PC-9 (cell line): ENCODE results near the gene DDX39B.
"Not testable (repeated sequence)": the region's sequence is repeated elsewhere in the genome, so short reads cannot be mapped to it uniquely, and the experiment has no call there.

Experiments used
- EZH2 ChIP-seq: fragments of 200-600 bp; sonication (generic); IDR thresholded peaks from 2 replicates; pipeline ENCODE4 v1.8.0; 2017; ENCODE audit warnings: antibody characterized with exemption, low read depth
- TF ChIP-seq, protein P1 (sequence below): fragments of 200-600 bp; sonication (generic); conservative IDR thresholded peaks from 2 replicates; pipeline ENCODE4 v1.6.1; 2017; ENCODE audit warnings: mixed run types, antibody characterized with exemption, mild to moderate bottlenecking, moderate library complexity

DNA sequence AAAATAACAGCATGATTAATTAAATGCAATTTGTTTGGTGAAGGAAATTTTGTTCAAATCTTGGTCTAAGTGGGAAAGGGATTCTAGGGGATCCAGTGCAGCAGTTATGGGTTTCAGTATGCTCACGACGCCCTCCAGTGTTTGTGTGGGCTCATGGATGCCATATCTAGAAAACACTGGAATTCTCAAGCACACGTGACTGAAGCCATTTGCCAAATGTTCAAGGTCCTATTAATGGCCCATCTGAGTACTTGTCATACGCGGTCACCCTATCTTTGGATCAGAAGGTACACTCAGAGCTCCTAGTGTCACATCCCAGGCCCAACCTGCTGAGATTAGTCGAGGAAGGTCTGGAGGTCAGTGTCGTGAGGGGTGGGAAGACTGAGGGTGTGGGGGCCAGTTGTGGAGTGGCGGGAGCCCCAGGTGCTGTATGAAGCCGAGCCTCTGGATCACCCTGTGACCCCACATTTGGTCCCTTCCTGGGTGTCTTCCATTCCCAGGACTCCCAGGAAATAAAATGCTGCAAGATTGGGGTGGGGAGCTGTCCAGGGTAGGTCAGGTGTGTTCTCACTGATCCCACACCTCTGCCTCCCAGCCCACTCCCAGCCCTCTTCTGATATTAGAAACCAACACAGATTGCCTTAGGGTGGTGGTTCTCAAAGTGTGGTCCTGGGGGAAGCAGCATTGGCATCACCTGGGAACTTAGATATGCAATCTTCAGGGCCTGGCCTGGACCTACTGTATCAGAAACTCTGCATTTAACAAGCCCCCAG lies 55.6 kb downstream of the DDX39B start:
- TF ChIP-seq, protein P1, sequence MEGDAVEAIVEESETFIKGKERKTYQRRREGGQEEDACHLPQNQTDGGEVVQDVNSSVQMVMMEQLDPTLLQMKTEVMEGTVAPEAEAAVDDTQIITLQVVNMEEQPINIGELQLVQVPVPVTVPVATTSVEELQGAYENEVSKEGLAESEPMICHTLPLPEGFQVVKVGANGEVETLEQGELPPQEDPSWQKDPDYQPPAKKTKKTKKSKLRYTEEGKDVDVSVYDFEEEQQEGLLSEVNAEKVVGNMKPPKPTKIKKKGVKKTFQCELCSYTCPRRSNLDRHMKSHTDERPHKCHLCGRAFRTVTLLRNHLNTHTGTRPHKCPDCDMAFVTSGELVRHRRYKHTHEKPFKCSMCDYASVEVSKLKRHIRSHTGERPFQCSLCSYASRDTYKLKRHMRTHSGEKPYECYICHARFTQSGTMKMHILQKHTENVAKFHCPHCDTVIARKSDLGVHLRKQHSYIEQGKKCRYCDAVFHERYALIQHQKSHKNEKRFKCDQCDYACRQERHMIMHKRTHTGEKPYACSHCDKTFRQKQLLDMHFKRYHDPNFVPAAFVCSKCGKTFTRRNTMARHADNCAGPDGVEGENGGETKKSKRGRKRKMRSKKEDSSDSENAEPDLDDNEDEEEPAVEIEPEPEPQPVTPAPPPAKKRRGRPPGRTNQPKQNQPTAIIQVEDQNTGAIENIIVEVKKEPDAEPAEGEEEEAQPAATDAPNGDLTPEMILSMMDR: not testable (repeated sequence)
- not testable (repeated sequence) for TF ChIP-seq EZH2
